OCI-LY7 (cell line): ENCODE measurements around the gene PTGER3. TPM values are rescaled to one million over a fixed set of nuclear protein-coding genes. Genes with fewer than 3 reads are reported as not detected.

Source experiments
- BruUV-seq: library from RNA; stranded (reverse); fragments of 400-500 nt; replicated peaks from 2 replicates; lab custom pipeline; 2021; lab: Mats Ljungman, UMichigan
- CTCF ChIA-PET: fragments of 300-600 bp; sonication (Branson Sonifier 250); formaldehyde crosslinking; loops from one replicate; lab custom pipeline; 2022; ENCODE audit warnings: antibody characterized with exemption; ENCODE audit not compliant: unreplicated experiment; lab: Charles Lee
- POLR2A ChIA-PET: fragments of 300-600 bp; sonication (Branson Sonifier 250); formaldehyde crosslinking; loops from one replicate; lab custom pipeline; 2022; ENCODE audit warnings: antibody characterized with exemption; lab: Charles Lee
- DNase-seq: peaks from one replicate; pipeline ENCODE4 v3.0.0-alpha.2; 2015; ENCODE audit warnings: low spot score
- H2AFZ ChIP-seq: fragments of 200-600 bp; sonication (generic), shearing (Covaris generic); 2 replicates; pipeline ENCODE4 v1.6.1; 2014; ENCODE audit warnings: mild to moderate bottlenecking, antibody characterized with exemption, low read length, moderate library complexity
- H3K27ac ChIP-seq: fragments of 200-600 bp; sonication (generic); 2 replicates; pipeline ENCODE4 v1.5.1; 2014; ENCODE audit warnings: mixed run types, low read depth, mild to moderate bottlenecking, moderate library complexity, low read length, inconsistent platforms; ENCODE audit not compliant: poor library complexity, severe bottlenecking
- H3K36me3 ChIP-seq: fragments of 200-600 bp; sonication (generic); 2 replicates; pipeline ENCODE4 v1.6.1; 2014; ENCODE audit warnings: mild to moderate bottlenecking, antibody characterized with exemption, low read length, moderate library complexity, mixed read lengths; ENCODE audit not compliant: insufficient read depth
- H3K4me1 ChIP-seq: fragments of 200-600 bp; sonication (generic); 2 replicates; pipeline ENCODE4 v1.5.1; 2014; ENCODE audit warnings: mild to moderate bottlenecking, low read length; ENCODE audit not compliant: insufficient read depth, poor library complexity, severe bottlenecking
- H3K4me2 ChIP-seq: fragments of 200-600 bp; sonication (generic); 2 replicates; pipeline ENCODE4 v1.6.1; 2014; ENCODE audit warnings: mild to moderate bottlenecking, low read length
- H3K4me3 ChIP-seq: fragments of 200-600 bp; sonication (generic); 2 replicates; pipeline ENCODE4 v1.5.1; 2014; ENCODE audit warnings: mild to moderate bottlenecking, low read depth, low read length; ENCODE audit not compliant: poor library complexity, severe bottlenecking
- H3K79me2 ChIP-seq: fragments of 200-600 bp; sonication (generic); 2 replicates; pipeline ENCODE4 v1.6.1; 2016; ENCODE audit warnings: low read depth, mild to moderate bottlenecking, low read length, moderate library complexity, mixed read lengths; ENCODE audit not compliant: insufficient read depth
- H3K9me2 ChIP-seq: fragments of 200-600 bp; sonication (generic); 2 replicates; pipeline ENCODE4 v1.6.1; 2016; ENCODE audit warnings: mild to moderate bottlenecking, low read length, mixed read lengths; ENCODE audit not compliant: insufficient read depth
- H3K9me3 ChIP-seq: fragments of 200-600 bp; sonication (generic); 2 replicates; pipeline ENCODE4 v1.6.1; 2014; ENCODE audit warnings: mild to moderate bottlenecking, mixed run types, low read length, mixed read lengths
- H4K20me1 ChIP-seq: fragments of 200-600 bp; sonication (generic); 2 replicates; pipeline ENCODE4 v1.6.1; 2014; ENCODE audit warnings: mild to moderate bottlenecking, antibody characterized with exemption, low read length, moderate library complexity, mixed read lengths; ENCODE audit not compliant: insufficient read depth
- CTCF ChIP-seq: fragments of 200-600 bp; sonication (generic); conservative IDR thresholded peaks from 2 replicates; pipeline ENCODE4 v1.5.1; 2014; ENCODE audit warnings: mild to moderate bottlenecking, antibody characterized with exemption, low read length, moderate library complexity, mixed read lengths
- EZH2phosphoT487 ChIP-seq: fragments of 200-600 bp; sonication (generic); IDR thresholded peaks from 2 replicates; pipeline ENCODE4 v1.6.1; 2018; ENCODE audit warnings: low read depth, borderline replicate concordance, mild to moderate bottlenecking, mixed run types, antibody characterized with exemption, low read length, moderate library complexity, mixed read lengths
- intact Hi-C: fragments of 100-400 bp; cut with micrococcal nuclease; formaldehyde crosslinking; loops from one replicate; pipeline ENCODE4 v1.10.0; 2022; ENCODE audit not compliant: unreplicated experiment
- total RNA-seq, 2 experiments: library from RNA; depleted of rRNA in 1 of 2; stranded (reverse); fragments of >200 nt in 1 of 2; shearing (Covaris generic) in 1 of 2; gene quantifications; 2 replicates each; pipeline ENCODE4 v1.2.3, GENCODE V29; 2014 to 2022

PTGER3 gene
- total RNA-seq, 2 experiments from 2014 or later = 0.13 TPM; not detected in 1

DNA sequence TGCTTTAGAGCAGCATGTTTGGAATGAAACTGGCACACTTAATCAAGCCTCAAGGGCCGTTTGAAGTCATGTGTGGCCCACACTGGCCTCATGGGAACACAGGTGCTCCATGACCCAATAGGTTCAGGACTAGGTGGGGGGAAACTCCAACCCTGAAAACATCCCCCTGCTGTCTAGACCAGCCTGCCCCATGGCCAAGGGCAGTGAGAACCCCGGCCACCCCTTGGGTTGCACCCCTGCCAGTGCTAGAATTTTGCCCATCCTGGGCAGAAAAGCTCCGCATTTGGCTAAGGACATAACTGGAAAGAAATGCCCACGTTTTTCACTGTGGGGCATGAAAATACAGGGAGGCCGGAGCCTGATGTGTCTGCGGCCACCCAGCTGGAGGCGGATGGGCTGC is 6.1 kb upstream of the PTGER3 start:
- BruUV-seq = no TSS peak
- intact Hi-C loops = no loop called here

DNA sequence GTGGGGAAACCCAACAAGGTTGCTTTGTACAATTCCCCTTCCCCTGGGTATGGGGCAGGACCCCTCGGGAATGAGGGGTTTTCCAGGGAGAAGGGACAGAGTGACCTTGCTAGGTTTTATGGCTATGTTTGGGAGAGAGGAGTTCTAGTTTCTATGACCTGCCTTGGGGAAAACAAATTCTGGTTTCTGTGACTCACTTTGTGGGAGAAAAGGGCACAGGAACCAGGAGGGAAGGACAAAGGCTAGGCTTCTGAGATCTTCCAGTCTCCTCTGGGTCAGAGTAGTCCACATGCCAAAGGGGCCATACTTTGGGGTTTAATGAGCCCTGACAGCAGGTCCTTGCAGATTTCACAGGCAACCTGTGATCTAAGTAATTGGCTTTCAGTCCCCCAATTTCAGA is 5.5 kb upstream of the PTGER3 start:
- CTCF ChIA-PET = no interaction called here
- Histone ChIP-seq H3K4me2 (no peak overlapping the region), H4K20me1 (no peaks in the 10 kb centered on the region), H3K79me2 (no peaks in the 10 kb centered on the region), H3K4me1 (no peaks in the 10 kb centered on the region), H3K9me3 (no peaks in the 10 kb centered on the region), H3K4me3 (no peak overlapping the region), H3K9me2 (no peaks in the 10 kb centered on the region), H2AFZ (no peak overlapping the region), H3K27ac (no peak overlapping the region), H3K36me3 (peaks cover 16% of the 10 kb centered on the region)
- POLR2A ChIA-PET = no interaction called here
- BruUV-seq = no TSS peak
- no peak for DNase-seq
- intact Hi-C loops = no loop called here
- TF ChIP-seq CTCF (no peak), EZH2phosphoT487 (no peak)

More for the DNA sequence above, 6.1 kb upstream of the PTGER3 start:
- ChIA-PET CTCF (no interaction called here), POLR2A (no interaction called here)
- H3K9me3 ChIP-seq = no peaks in the 10 kb centered on the region
- no peak overlapping the region for H3K4me2 ChIP-seq
- no peaks in the 10 kb centered on the region for H3K79me2 ChIP-seq
- DNase-seq = no peak
- H3K9me2 ChIP-seq = no peaks in the 10 kb centered on the region
- peaks cover 22% of the 10 kb centered on the region for H3K36me3 ChIP-seq
- no peak overlapping the region for H3K4me3 ChIP-seq
- TF ChIP-seq EZH2phosphoT487 = no peak
- TF ChIP-seq CTCF = no peak
- H3K27ac ChIP-seq = no peak overlapping the region
- no peaks in the 10 kb centered on the region for H3K4me1 ChIP-seq
- H2AFZ ChIP-seq = no peak overlapping the region
- no peaks in the 10 kb centered on the region for H4K20me1 ChIP-seq

DNA sequence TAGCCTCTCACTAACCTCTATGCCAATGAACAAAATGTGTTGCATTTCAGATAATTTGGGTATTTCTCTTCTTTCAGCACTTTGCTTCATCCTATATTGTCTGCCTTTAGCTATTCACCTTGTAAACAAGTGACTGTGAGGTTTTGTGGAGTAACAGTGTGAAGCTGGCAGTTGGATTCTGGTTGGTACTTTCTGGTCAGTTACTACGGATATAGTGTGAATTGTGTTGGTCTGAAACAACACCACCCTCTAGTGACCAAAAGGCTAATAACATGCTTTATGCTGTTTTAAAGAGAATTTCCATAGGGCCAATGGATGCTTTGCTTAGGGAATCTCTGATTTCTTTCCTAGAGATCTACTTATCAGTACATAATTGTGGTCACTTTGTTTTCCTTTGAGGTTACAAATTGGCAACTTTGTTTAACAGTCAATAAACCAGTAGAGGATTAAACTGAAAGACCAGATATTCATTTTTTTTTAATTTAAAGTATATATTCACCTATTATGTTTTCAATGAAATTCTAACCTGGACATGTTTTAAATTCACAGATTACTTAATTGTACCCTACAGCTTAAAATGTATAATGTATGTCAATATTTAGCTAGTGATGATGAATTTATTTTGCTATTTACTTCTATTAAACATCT is 2.5 kb upstream of the PTGER3 start:
- H2AFZ ChIP-seq = no peak overlapping the region
- peak; percentile 68 for DNase-seq
- no peaks in the 10 kb centered on the region for H3K79me2 ChIP-seq
- TF ChIP-seq CTCF (peak; percentile 91), EZH2phosphoT487 (no peak)
- H3K4me3 ChIP-seq = no peak overlapping the region
- no TSS peak for BruUV-seq
- no peaks in the 10 kb centered on the region for H3K36me3 ChIP-seq
- H3K27ac ChIP-seq = no peak overlapping the region
- no peaks in the 10 kb centered on the region for H3K9me3 ChIP-seq
- ChIA-PET POLR2A (no interaction called here), CTCF (no interaction called here)
- no peaks in the 10 kb centered on the region for H3K4me1 ChIP-seq
- no peaks in the 10 kb centered on the region for H3K9me2 ChIP-seq
- H4K20me1 ChIP-seq = no peaks in the 10 kb centered on the region
- intact Hi-C loops = loop anchor here (1.0 to 2.0 kb wide), 4 partner anchors 79 to 521 kb away; no protein-coding TSS in a partner anchor
- no peak overlapping the region for H3K4me2 ChIP-seq
